ENCODE results near the gene GFPT2. TPM values are rescaled to one million over a fixed set of nuclear protein-coding genes. Genes with fewer than 3 reads are reported as not detected.

The GFPT2 gene
- total and polyA plus RNA-seq, 9 donors: 18.5 to 135 (median 41.5) TPM

DNA sequence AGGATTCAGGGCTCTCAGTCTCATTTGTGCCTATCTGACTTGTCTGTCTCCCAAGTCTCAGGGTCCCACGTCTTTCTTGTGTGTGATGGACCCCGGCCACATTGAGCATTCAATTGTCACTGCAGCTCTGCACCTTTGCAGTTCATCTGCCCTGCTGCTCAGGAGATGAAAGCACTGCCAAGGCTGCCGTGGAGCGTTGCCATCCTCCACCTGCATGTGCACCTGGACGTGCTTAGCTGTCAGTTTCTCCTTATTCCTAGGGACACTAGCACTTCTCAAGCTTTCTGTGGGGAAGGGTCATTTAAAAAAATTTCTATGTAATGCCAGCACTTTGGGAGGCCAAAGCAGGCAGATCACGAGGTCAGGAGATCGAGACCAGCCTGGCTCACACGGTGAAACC lies 22.8 kb upstream of the GFPT2 start:
- no peaks in the 10 kb centered on the region for H3K4me1 ChIP-seq (ENCODE audit: insufficient read depth)
- H3K27me3 ChIP-seq: no peaks in the 10 kb centered on the region
- intact Hi-C loops (cut with DNase I): no loop called here
- no peak for TF ChIP-seq POLR2A (IDR thresholded peaks at IDR 0.05)
- no peak for TF ChIP-seq EP300 (IDR thresholded peaks at IDR 0.05)
- TF ChIP-seq CTCF (IDR thresholded peaks at IDR 0.05): no peak
- no peaks in the 10 kb centered on the region for H3K36me3 ChIP-seq
- WGBS, 3 donors: 82 to 85% (median 84%) methylated on average over 8 of the region's 8 CpGs
- H3K9me3 ChIP-seq: no peaks in the 10 kb centered on the region
- no peak for DNase-seq
- H3K27ac ChIP-seq: no peak overlapping the region
- no peak overlapping the region for H3K4me3 ChIP-seq

DNA sequence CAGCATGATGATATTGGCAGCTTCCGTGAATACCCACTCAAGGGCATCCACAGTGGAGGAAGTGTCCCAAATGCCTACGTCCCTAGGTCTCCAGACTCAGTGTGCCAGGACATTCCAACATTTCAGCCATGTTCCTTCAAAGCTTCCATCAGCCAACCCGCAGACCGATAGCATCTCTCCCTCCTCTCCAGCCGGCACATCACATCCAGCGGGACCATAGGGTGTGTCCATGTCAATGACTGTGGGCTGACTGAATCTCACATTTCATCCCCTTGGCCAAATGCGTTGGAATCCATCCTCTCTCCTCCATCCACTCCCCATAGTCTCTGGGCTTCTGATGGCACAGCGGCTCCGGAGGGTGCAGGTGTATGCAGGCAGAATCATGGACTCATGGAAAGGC lies 22.2 kb upstream of the GFPT2 start:
- Histone ChIP-seq H3K9me3 (no peaks in the 10 kb centered on the region), H3K36me3 (no peaks in the 10 kb centered on the region), H3K4me1 (ENCODE audit: insufficient read depth) (no peaks in the 10 kb centered on the region), H3K27ac (no peak overlapping the region), H3K4me3 (no peak overlapping the region), H3K27me3 (no peaks in the 10 kb centered on the region)
- intact Hi-C loops (cut with DNase I): no loop called here
- no peak for DNase-seq
- no peak for TF ChIP-seq POLR2A (IDR thresholded peaks at IDR 0.05)
- no peak for TF ChIP-seq EP300 (IDR thresholded peaks at IDR 0.05)
- TF ChIP-seq CTCF (IDR thresholded peaks at IDR 0.05): no peak
- 83 to 84% (median 84%) methylated on average over 9 of the region's 9 CpGs for WGBS, 3 donors

DNA sequence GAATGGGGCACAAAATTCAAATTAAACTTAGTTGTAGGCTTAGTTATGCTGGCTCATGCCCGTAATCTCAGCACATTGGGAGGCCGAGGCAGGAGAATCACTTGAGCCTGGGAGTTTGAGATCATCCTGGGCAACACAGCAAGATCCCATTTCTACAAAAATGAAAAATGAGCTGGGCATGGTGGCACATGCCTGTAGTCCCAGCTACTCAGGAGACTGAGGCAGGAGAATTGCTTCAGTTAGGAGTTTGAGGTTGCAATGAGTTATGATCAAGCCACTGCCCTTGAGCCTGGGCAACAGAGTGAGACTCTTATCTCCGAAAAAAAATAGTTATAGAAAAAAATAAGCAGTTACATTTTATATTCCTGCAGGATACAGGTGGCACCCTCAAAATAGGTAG lies 20.7 kb upstream of the GFPT2 start:
- Histone ChIP-seq H3K4me1 (ENCODE audit: insufficient read depth) (no peaks in the 10 kb centered on the region), H3K4me3 (no peak overlapping the region), H3K27me3 (no peaks in the 10 kb centered on the region), H3K9me3 (no peaks in the 10 kb centered on the region), H3K36me3 (no peaks in the 10 kb centered on the region), H3K27ac (no peak overlapping the region)
- 89 to 96% (median 90%) methylated on average over 3 of the region's 3 CpGs for WGBS, 3 donors
- no peak for TF ChIP-seq EP300 (IDR thresholded peaks at IDR 0.05)
- TF ChIP-seq POLR2A (IDR thresholded peaks at IDR 0.05): no peak
- no peak for TF ChIP-seq CTCF (IDR thresholded peaks at IDR 0.05)
- no peak for DNase-seq
- intact Hi-C loops (cut with DNase I): no loop called here

DNA sequence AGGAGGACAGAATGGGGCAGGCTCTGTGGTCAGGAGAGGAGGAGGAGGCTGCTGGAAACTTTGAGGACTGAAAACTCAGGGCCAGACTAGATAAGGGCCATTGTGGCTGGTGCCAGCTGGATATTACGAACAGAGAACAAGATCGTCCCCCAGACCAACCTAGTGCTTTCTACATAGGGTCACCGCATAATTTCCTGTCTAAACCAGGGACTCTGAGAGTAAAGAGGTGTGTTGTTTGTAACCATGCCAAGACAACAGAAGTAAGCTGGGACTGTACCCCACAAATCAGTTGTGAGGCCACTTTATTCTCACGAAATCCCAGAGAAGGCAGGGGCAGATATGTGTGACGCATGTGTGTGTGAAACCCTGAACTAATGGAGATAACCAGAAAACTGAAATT lies 20.3 kb upstream of the GFPT2 start:
- TF ChIP-seq EP300 (IDR thresholded peaks at IDR 0.05): no peak
- TF ChIP-seq POLR2A (IDR thresholded peaks at IDR 0.05): no peak
- no peak for TF ChIP-seq CTCF (IDR thresholded peaks at IDR 0.05)
- Histone ChIP-seq H3K27ac (no peak overlapping the region), H3K4me1 (ENCODE audit: insufficient read depth) (no peaks in the 10 kb centered on the region), H3K36me3 (no peaks in the 10 kb centered on the region), H3K9me3 (no peaks in the 10 kb centered on the region), H3K4me3 (no peak overlapping the region), H3K27me3 (no peaks in the 10 kb centered on the region)
- intact Hi-C loops (cut with DNase I): no loop called here
- DNase-seq: no peak
- WGBS, 3 donors: 82 to 84% (median 82%) methylated on average over 5 of the region's 5 CpGs

- H3K27me3 ChIP-seq: no peaks in the 10 kb centered on the region
- no peak for DNase-seq
- intact Hi-C loops (cut with DNase I): no loop called here
- no peaks in the 10 kb centered on the region for H3K9me3 ChIP-seq
- no peaks in the 10 kb centered on the region for H3K4me1 ChIP-seq (ENCODE audit: insufficient read depth)
- 91 to 97% (median 92%) methylated on average over 5 of the region's 5 CpGs for WGBS, 3 donors
- H3K4me3 ChIP-seq: no peak overlapping the region
- no peaks in the 10 kb centered on the region for H3K36me3 ChIP-seq
- no peak for TF ChIP-seq CTCF (IDR thresholded peaks at IDR 0.05)
- no peak for TF ChIP-seq EP300 (IDR thresholded peaks at IDR 0.05)
- no peak for TF ChIP-seq POLR2A (IDR thresholded peaks at IDR 0.05)
- H3K27ac ChIP-seq: no peak overlapping the region
Observed at GRCh38 chr5:180371949-180372348, 18.8 kb upstream of the GFPT2 start.
